K562 (cell line): ENCODE results near the gene ZNF219. TPM values are rescaled to one million over a fixed set of nuclear protein-coding genes. Genes with fewer than 3 reads are reported as not detected.

ENCODE experiments used
- ADNP ChIP-seq: fragments of 200-800 bp; sonication (Bioruptor generic); IDR thresholded peaks from 2 replicates; pipeline ENCODE4 v1.6.1; 2016; ENCODE audit warnings: missing genetic modification characterization, missing compliant biosample characterization
- ARNT ChIP-seq, 2 experiments: fragments of 450-650 bp; IDR thresholded peaks; 2 replicates each; pipeline ENCODE4 v1.6.1; 2016; ENCODE audit warnings: mild to moderate bottlenecking in 1 of 2
- ATF1 ChIP-seq, 2 experiments: fragments of 450-650 bp in 1 of 2; IDR thresholded peaks; 2 replicates each; pipeline ENCODE4 v1.6.1; 2016; ENCODE audit warnings: missing compliant biosample characterization in 1 of 2, missing genetic modification characterization in 1 of 2
- CSDE1 ChIP-seq, 2 experiments: fragments of 450-650 bp; IDR thresholded peaks; 2 replicates each; pipeline ENCODE4 v1.6.1; 2016; ENCODE audit warnings: mild to moderate bottlenecking in 1 of 2
- ETV1 ChIP-seq: fragments of 450-650 bp; conservative IDR thresholded peaks from 2 replicates; pipeline ENCODE4 v1.6.1; 2016; ENCODE audit warnings: missing genetic modification characterization, control low read depth, low read depth, missing compliant biosample characterization
- GTF2E2 ChIP-seq: fragments of 200-800 bp; sonication (Bioruptor generic); IDR thresholded peaks from 2 replicates; pipeline ENCODE4 v1.6.1; 2016; ENCODE audit warnings: missing genetic modification characterization, missing compliant biosample characterization
- HLTF ChIP-seq: fragments of 450-650 bp; IDR thresholded peaks from 2 replicates; pipeline ENCODE4 v1.6.1; 2016
- IRF2 ChIP-seq: sonication (generic); formaldehyde crosslinking; IDR thresholded peaks from 2 replicates; pipeline ENCODE4 v1.8.1; 2022; ENCODE audit warnings: mild to moderate bottlenecking, missing genetic modification reagents
- MTF1 ChIP-seq: fragments of 250-450 bp; sonication (Bioruptor Pico); IDR thresholded peaks from 2 replicates; pipeline ENCODE4 v1.9.0; 2021; ENCODE audit warnings: moderate library complexity, mild to moderate bottlenecking, inconsistent platforms, borderline replicate concordance
- MXI1 ChIP-seq: IDR thresholded peaks from 2 replicates; pipeline ENCODE4 v1.6.1; 2011; ENCODE audit warnings: low read depth, mild to moderate bottlenecking, improper control_type of control experiment, low read length
- RFX1 ChIP-seq: fragments of 450-650 bp; IDR thresholded peaks from 2 replicates; pipeline ENCODE4 v1.6.1; 2016; ENCODE audit warnings: mild to moderate bottlenecking, moderate library complexity
- STAT5A ChIP-seq: IDR thresholded peaks from 2 replicates; pipeline ENCODE4 v1.6.1; 2012; ENCODE audit warnings: low read length, inconsistent platforms, borderline replicate concordance
- SUPT5H ChIP-seq: fragments of 450-650 bp; IDR thresholded peaks from 2 replicates; pipeline ENCODE4 v1.6.1; 2016
- TFAM ChIP-seq: fragments of 250-450 bp; sonication (Bioruptor Pico); conservative IDR thresholded peaks from 2 replicates; pipeline ENCODE4 v1.5.0; 2021; ENCODE audit warnings: mild to moderate bottlenecking, moderate library complexity
- THRAP3 ChIP-seq: fragments of 450-650 bp; IDR thresholded peaks from 2 replicates; pipeline ENCODE4 v1.6.1; 2016; ENCODE audit warnings: mild to moderate bottlenecking, inconsistent platforms, borderline replicate concordance
- ZBTB7A ChIP-seq: IDR thresholded peaks from 2 replicates; pipeline ENCODE4 v1.6.1; 2011; ENCODE audit warnings: low read depth, mild to moderate bottlenecking, low read length, moderate library complexity, borderline replicate concordance; ENCODE audit not compliant: control insufficient read depth
- ZFP1 ChIP-seq: fragments of 450-650 bp; formaldehyde crosslinking; IDR thresholded peaks from 2 replicates; pipeline ENCODE4 v1.4.0; 2020; ENCODE audit warnings: mild to moderate bottlenecking, mixed read lengths
- ZFPM2 ChIP-seq: fragments of 250-450 bp; sonication (Bioruptor Pico); IDR thresholded peaks from 2 replicates; pipeline ENCODE4 v1.5.1; 2022; ENCODE audit warnings: mild to moderate bottlenecking
- ZNF212 ChIP-seq: fragments of 450-650 bp; formaldehyde crosslinking; IDR thresholded peaks from 2 replicates; pipeline ENCODE4 v1.4.0; 2020; ENCODE audit warnings: mild to moderate bottlenecking
- ZNF217 ChIP-seq: sonication (generic); formaldehyde crosslinking; IDR thresholded peaks from 2 replicates; pipeline ENCODE4 v1.8.0; 2022; ENCODE audit warnings: mild to moderate bottlenecking, missing genetic modification reagents
- ZNF316 ChIP-seq: fragments of 450-650 bp; IDR thresholded peaks from 2 replicates; pipeline ENCODE4 v1.6.1; 2016
- polyA plus RNA-seq, 8 experiments: library from polyadenylated mRNA; depleted of rRNA in 4 of 8; stranded (reverse) in 5 of 8; unstranded in 3 of 8; fragments of >200 nt; fragmentation: Nextera tagmentation in 2 of 8; fragmentation: Illumina TruSeq in 1 of 8; extraction: Ambion mirVana in 2 of 8; extraction: Trizol in 1 of 8; gene quantifications; 2 replicates each; pipeline versions ENCODE4 v1.2.1 to v1.2.3, GENCODE V29; 2011 to 2014; ENCODE audit warnings: inconsistent platforms in 1 of 8, missing spikeins in 1 of 8
- total RNA-seq, 7 experiments: library from RNA; depleted of rRNA in 6 of 7; stranded (reverse); fragments of >200 nt in 6 of 7; fragmentation: Illumina TruSeq in 2 of 7; extraction: Trizol in 2 of 7; gene quantifications; 2 replicates each; pipeline versions ENCODE4 v1.2.1 to v1.2.3, GENCODE V29; 2011 to 2021; ENCODE audit warnings: low replicate concordance in 1 of 7
- TF ChIP-seq, protein P1 (sequence below): conservative IDR thresholded peaks from 2 replicates; pipeline ENCODE4 v1.6.1; 2011; ENCODE audit warnings: low read depth, mild to moderate bottlenecking, low read length; ENCODE audit not compliant: control insufficient read depth
- TF ChIP-seq, protein P2 (sequence below): fragments of 450-650 bp; IDR thresholded peaks from 2 replicates; pipeline ENCODE4 v1.6.1; 2016; ENCODE audit warnings: borderline replicate concordance
- TF ChIP-seq, protein P3 (sequence below): fragments of 450-650 bp; IDR thresholded peaks from 2 replicates; pipeline ENCODE4 v1.6.1; 2014; ENCODE audit warnings: low read depth, mild to moderate bottlenecking, moderate library complexity, borderline replicate concordance

ZNF219 gene
- total and polyA plus RNA-seq, 9 of the 15 experiments (the other 6 are each of a cell fraction or from before 2014, with no cell fraction given) = 0.29 to 10.6 (median 2.8) TPM

DNA sequence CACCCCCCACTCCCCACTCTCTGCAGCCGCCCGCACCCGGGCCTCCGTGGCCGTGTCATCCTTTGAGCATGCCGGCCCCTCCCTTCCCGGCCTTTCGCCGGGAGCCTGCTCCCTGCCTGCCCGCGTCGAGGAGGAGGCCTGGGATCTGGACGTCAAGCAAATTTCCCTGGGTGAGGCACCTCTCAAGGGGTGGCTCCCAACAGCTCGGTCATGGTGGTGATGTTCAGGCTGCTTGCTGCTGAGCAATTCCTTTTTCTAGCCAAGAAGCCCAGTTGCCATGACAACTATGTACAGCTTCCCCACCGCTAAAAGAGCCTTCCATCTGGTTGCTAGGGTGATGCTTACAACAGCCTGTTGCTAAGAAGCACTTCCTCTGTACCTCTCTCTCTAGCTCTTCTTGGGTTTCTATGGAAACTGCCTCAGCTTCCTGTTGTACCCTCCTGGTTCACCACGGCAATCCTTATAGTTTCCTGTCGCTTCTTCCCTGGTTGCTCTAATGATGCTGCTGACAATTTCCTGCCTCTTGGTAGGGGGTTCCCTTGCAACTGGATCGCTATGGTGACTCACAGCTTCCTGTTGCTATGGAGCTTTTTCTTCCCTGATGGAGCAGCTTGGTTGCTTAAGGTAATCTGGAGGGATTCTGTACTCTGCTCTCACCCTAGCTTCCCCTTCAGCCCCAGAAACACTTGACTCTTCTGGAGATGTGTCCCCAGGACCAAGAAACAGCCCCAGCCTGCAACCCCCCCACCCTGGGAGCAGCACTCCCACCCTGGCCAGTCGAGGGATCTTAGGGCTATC, 11.0 kb downstream of the ZNF219 start (continued):
- TF ChIP-seq, protein P1, sequence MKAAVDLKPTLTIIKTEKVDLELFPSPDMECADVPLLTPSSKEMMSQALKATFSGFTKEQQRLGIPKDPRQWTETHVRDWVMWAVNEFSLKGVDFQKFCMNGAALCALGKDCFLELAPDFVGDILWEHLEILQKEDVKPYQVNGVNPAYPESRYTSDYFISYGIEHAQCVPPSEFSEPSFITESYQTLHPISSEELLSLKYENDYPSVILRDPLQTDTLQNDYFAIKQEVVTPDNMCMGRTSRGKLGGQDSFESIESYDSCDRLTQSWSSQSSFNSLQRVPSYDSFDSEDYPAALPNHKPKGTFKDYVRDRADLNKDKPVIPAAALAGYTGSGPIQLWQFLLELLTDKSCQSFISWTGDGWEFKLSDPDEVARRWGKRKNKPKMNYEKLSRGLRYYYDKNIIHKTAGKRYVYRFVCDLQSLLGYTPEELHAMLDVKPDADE = no peak
- TF ChIP-seq ARNT (IDR thresholded peaks at IDR 0.05) = no peak
- 0 out of 2 replicates have a peak, but pooled peaks have one; percentile 30 for TF ChIP-seq MXI1
- no peak for TF ChIP-seq HLTF
- no peak for TF ChIP-seq ZNF316
- TF ChIP-seq, protein P2, sequence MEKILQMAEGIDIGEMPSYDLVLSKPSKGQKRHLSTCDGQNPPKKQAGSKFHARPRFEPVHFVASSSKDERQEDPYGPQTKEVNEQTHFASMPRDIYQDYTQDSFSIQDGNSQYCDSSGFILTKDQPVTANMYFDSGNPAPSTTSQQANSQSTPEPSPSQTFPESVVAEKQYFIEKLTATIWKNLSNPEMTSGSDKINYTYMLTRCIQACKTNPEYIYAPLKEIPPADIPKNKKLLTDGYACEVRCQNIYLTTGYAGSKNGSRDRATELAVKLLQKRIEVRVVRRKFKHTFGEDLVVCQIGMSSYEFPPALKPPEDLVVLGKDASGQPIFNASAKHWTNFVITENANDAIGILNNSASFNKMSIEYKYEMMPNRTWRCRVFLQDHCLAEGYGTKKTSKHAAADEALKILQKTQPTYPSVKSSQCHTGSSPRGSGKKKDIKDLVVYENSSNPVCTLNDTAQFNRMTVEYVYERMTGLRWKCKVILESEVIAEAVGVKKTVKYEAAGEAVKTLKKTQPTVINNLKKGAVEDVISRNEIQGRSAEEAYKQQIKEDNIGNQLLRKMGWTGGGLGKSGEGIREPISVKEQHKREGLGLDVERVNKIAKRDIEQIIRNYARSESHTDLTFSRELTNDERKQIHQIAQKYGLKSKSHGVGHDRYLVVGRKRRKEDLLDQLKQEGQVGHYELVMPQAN = no peak
- no peak for TF ChIP-seq STAT5A
- TF ChIP-seq, protein P3, sequence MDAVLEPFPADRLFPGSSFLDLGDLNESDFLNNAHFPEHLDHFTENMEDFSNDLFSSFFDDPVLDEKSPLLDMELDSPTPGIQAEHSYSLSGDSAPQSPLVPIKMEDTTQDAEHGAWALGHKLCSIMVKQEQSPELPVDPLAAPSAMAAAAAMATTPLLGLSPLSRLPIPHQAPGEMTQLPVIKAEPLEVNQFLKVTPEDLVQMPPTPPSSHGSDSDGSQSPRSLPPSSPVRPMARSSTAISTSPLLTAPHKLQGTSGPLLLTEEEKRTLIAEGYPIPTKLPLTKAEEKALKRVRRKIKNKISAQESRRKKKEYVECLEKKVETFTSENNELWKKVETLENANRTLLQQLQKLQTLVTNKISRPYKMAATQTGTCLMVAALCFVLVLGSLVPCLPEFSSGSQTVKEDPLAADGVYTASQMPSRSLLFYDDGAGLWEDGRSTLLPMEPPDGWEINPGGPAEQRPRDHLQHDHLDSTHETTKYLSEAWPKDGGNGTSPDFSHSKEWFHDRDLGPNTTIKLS = no peak
- TF ChIP-seq ATF1 (CRISPR knock-in tag; IDR thresholded peaks at IDR 0.05) = no peak
- no peak for TF ChIP-seq ATF1 (tag; IDR thresholded peaks at IDR 0.05)
- no peak for TF ChIP-seq TFAM (CRISPR knock-in tag)
- no peak for TF ChIP-seq ZFP1 (CRISPR knock-in tag)
- no peak for TF ChIP-seq MTF1 (CRISPR knock-in tag)
- no peak for TF ChIP-seq ZNF217 (CRISPR knock-in tag)
- TF ChIP-seq THRAP3 = no peak
- no peak for TF ChIP-seq IRF2 (CRISPR knock-in tag)
- peak; percentile 93 for TF ChIP-seq RFX1
- no peak for TF ChIP-seq GTF2E2 (tag)
- no peak for TF ChIP-seq SUPT5H
- no peak for TF ChIP-seq ZBTB7A
- TF ChIP-seq ETV1 (tag) = no peak
- no peak for TF ChIP-seq ZFPM2 (CRISPR knock-in tag)
- TF ChIP-seq ADNP (tag) = no peak
- no peak for TF ChIP-seq ZNF212 (CRISPR knock-in tag)
- TF ChIP-seq CSDE1 (IDR thresholded peaks at IDR 0.05) = 0 out of 4 replicates have a peak, but pooled peaks of 1 of the 2 experiments have one; percentile 54
